Fibroblast of skin of right biceps (primary cell): Measurements from ENCODE around the gene ROBO2.
A peak's percentile ranks its signal among the peaks of the same experiment; 100 is the strongest.

Experiments used
- DNase-seq: peaks from one replicate; pipeline ENCODE4 v3.0.0-alpha.2; 2013

Gene ROBO2

GRCh38 chr3:77427528-77427927, 387.6 kb downstream of the ROBO2 start:
- no peak for DNase-seq

- no peak for DNase-seq
Measured at GRCh38 chr3:77436908-77437307, 397.0 kb downstream of the ROBO2 start.

- no peak for DNase-seq
Measured at GRCh38 chr3:77446084-77446483, 406.2 kb downstream of the ROBO2 start.

- no peak for DNase-seq
Measured at GRCh38 chr3:77446761-77447160, 406.9 kb downstream of the ROBO2 start.

- DNase-seq: no peak
Measured at GRCh38 chr3:77449459-77450350, 409.8 kb downstream of the ROBO2 start.

GRCh38 chr3:77456431-77456830, 416.5 kb downstream of the ROBO2 start:
- DNase-seq: no peak

GRCh38 chr3:77456906-77457305, 417.0 kb downstream of the ROBO2 start:
- no peak for DNase-seq

GRCh38 chr3:77459926-77460325, 420.0 kb downstream of the ROBO2 start:
- DNase-seq: peak; percentile 48

GRCh38 chr3:77460326-77460725, 420.4 kb downstream of the ROBO2 start:
- DNase-seq: peak; percentile 91

GRCh38 chr3:77462951-77463350, 423.1 kb downstream of the ROBO2 start:
- no peak for DNase-seq

- peak; percentile 25 for DNase-seq
Measured at GRCh38 chr3:77464111-77464688, 424.3 kb downstream of the ROBO2 start.

GRCh38 chr3:77466562-77467115, 426.7 kb downstream of the ROBO2 start:
- DNase-seq: no peak

- DNase-seq: peak; percentile 50
Measured at GRCh38 chr3:77467702-77468625, 428.1 kb downstream of the ROBO2 start.

GRCh38 chr3:77468626-77469020, 428.7 kb downstream of the ROBO2 start:
- DNase-seq: no peak

GRCh38 chr3:77475507-77475906, 435.6 kb downstream of the ROBO2 start:
- no peak for DNase-seq

GRCh38 chr3:77479021-77479420, 439.1 kb downstream of the ROBO2 start:
- DNase-seq: no peak

GRCh38 chr3:77489216-77489615, 449.3 kb downstream of the ROBO2 start:
- no peak for DNase-seq

GRCh38 chr3:77491961-77492360, 452.1 kb downstream of the ROBO2 start:
- DNase-seq: no peak

GRCh38 chr3:77500721-77501120, 460.8 kb downstream of the ROBO2 start:
- DNase-seq: no peak

GRCh38 chr3:77506384-77506783, 466.5 kb downstream of the ROBO2 start:
- no peak for DNase-seq

- peak; percentile 88 for DNase-seq
Measured at GRCh38 chr3:77513542-77513941, 473.6 kb downstream of the ROBO2 start.

GRCh38 chr3:77514766-77515165, 474.9 kb downstream of the ROBO2 start:
- peak; percentile 33 for DNase-seq

GRCh38 chr3:77524463-77524862, 484.6 kb downstream of the ROBO2 start:
- DNase-seq: no peak
